Uterus (tissue), 4 donors: Measurements from ENCODE around the gene GRID2. TPM values are rescaled to one million over a fixed set of nuclear protein-coding genes. Genes with fewer than 3 reads are reported as not detected.

Source experiments
- DNase-seq, 2 donors: peaks; one replicate each; pipeline ENCODE4 v3.0.0-alpha.2; 2019 to 2020
- H3K27ac ChIP-seq, 2 donors: fragments of 200-600 bp; sonication (generic); 1 replicate in 1 of 2; 2 replicates in 1 of 2; pipeline ENCODE4 v1.5.1; 2016 to 2018
- H3K27me3 ChIP-seq, 2 donors: fragments of 200-600 bp; sonication (generic); one replicate each; pipeline ENCODE4 v1.5.1; 2018 to 2019; ENCODE audit warnings: control low read depth in 1 of 2
- H3K36me3 ChIP-seq, 2 donors: fragments of 200-600 bp; sonication (generic); one replicate each; pipeline ENCODE4 v1.5.1; 2019; ENCODE audit warnings: control low read depth in 1 of 2
- H3K4me1 ChIP-seq, 2 donors: fragments of 200-600 bp; sonication (generic); one replicate each; pipeline ENCODE4 v1.5.1; 2018 to 2019; ENCODE audit warnings: control low read depth in 1 of 2
- H3K4me3 ChIP-seq, 2 donors: fragments of 200-600 bp; sonication (generic); 1 replicate in 1 of 2; 2 replicates in 1 of 2; pipeline ENCODE4 v1.5.1; 2018 to 2019; ENCODE audit warnings: mild to moderate bottlenecking in 1 of 2
- H3K9me3 ChIP-seq, 2 donors: fragments of 200-600 bp; sonication (generic); one replicate each; pipeline ENCODE4 v1.5.1; 2019; ENCODE audit warnings: control low read depth in 1 of 2
- CTCF ChIP-seq, 4 experiments: fragments of 200-600 bp in 2 of 4; fragments of 450-650 bp in 2 of 4; sonication (generic) in 2 of 4; IDR thresholded peaks; one replicate each; pipeline ENCODE4 v1.5.1; 2016 to 2019; ENCODE audit warnings: antibody characterized with exemption in 4 of 4, mild to moderate bottlenecking in 2 of 4, moderate library complexity in 1 of 4
- POLR2A ChIP-seq, 2 donors: fragments of 450-650 bp; IDR thresholded peaks; one replicate each; pipeline ENCODE4 v1.6.1; 2016; ENCODE audit warnings: antibody characterized with exemption in 2 of 2, mild to moderate bottlenecking in 1 of 2, moderate library complexity in 1 of 2
- intact Hi-C: fragments of 100-400 bp; cut with DNase I; formaldehyde crosslinking; loops from one replicate; pipeline ENCODE4 v1.15.1; 2023; ENCODE audit warnings: low total_unique reads
- total RNA-seq, 4 donors: library from RNA; depleted of rRNA in 3 of 4; stranded (reverse); fragments of >200 nt in 3 of 4; gene quantifications; one replicate each; pipeline versions ENCODE4 v1.1.0 to v1.2.4, GENCODE V29; 2014 to 2023
- donor health status: DM: yes; HTN: yes; CAD: no.

The GRID2 gene
- total RNA-seq, 4 donors from 2014 or later = 0.27 to 33.3 (median 0.59) TPM; not detected in 1

GRCh38 chr4:92952426-92952825, 648.7 kb downstream of the GRID2 start:
- intact Hi-C loops = no loop called here
- no peak for DNase-seq
- TF ChIP-seq POLR2A (IDR thresholded peaks at IDR 0.05) (no peak), CTCF (IDR thresholded peaks at IDR 0.05) (no peak)
- Histone ChIP-seq H3K27me3 (no peaks in the 10 kb centered on the region), H3K36me3 (peaks cover 0 to 3% of the 10 kb centered on the region in 2 donors), H3K27ac (no peak overlapping the region), H3K9me3 (no peaks in the 10 kb centered on the region), H3K4me1 (no peaks in the 10 kb centered on the region), H3K4me3 (no peak overlapping the region)

GRCh38 chr4:92952897-92953296, 649.1 kb downstream of the GRID2 start:
- no peak for DNase-seq
- no peaks in the 10 kb centered on the region for H3K4me1 ChIP-seq
- H3K9me3 ChIP-seq = no peaks in the 10 kb centered on the region
- intact Hi-C loops = no loop called here
- H3K36me3 ChIP-seq = peaks cover 0 to 3% of the 10 kb centered on the region in 2 donors
- TF ChIP-seq POLR2A (IDR thresholded peaks at IDR 0.05) (no peak), CTCF (IDR thresholded peaks at IDR 0.05) (no peak)
- no peaks in the 10 kb centered on the region for H3K27me3 ChIP-seq
- H3K27ac ChIP-seq = no peak overlapping the region
- no peak overlapping the region for H3K4me3 ChIP-seq

- intact Hi-C loops = no loop called here
- no peak overlapping the region for H3K27ac ChIP-seq
Observed at GRCh38 chr4:92953462-92953861, 649.7 kb downstream of the GRID2 start.

GRCh38 chr4:92961881-92962280, 658.1 kb downstream of the GRID2 start:
- H3K4me3 ChIP-seq = no peak overlapping the region
- H3K4me1 ChIP-seq = no peaks in the 10 kb centered on the region
- intact Hi-C loops = no loop called here
- DNase-seq = no peak
- TF ChIP-seq POLR2A (IDR thresholded peaks at IDR 0.05) (no peak), CTCF (IDR thresholded peaks at IDR 0.05) (no peak)
- H3K9me3 ChIP-seq = no peaks in the 10 kb centered on the region
- no peak overlapping the region for H3K27ac ChIP-seq
- H3K27me3 ChIP-seq = no peaks in the 10 kb centered on the region
- H3K36me3 ChIP-seq = no peaks in the 10 kb centered on the region

More at GRCh38 chr4:92953462-92953861, 649.7 kb downstream of the GRID2 start:
- no peaks in the 10 kb centered on the region for H3K4me1 ChIP-seq
- H3K27me3 ChIP-seq = no peaks in the 10 kb centered on the region
- no peak for TF ChIP-seq POLR2A (IDR thresholded peaks at IDR 0.05)
- no peak overlapping the region for H3K4me3 ChIP-seq
- H3K9me3 ChIP-seq = no peaks in the 10 kb centered on the region
- no peak for DNase-seq
- H3K36me3 ChIP-seq = no peaks in the 10 kb centered on the region

GRCh38 chr4:92962831-92963230, 659.1 kb downstream of the GRID2 start:
- no peak for DNase-seq
- H3K27ac ChIP-seq = no peak overlapping the region
- H3K9me3 ChIP-seq = no peaks in the 10 kb centered on the region
- no peaks in the 10 kb centered on the region for H3K36me3 ChIP-seq
- intact Hi-C loops = no loop called here
- no peaks in the 10 kb centered on the region for H3K4me1 ChIP-seq
- H3K4me3 ChIP-seq = no peak overlapping the region
- TF ChIP-seq POLR2A (IDR thresholded peaks at IDR 0.05) (no peak), CTCF (IDR thresholded peaks at IDR 0.05) (no peak)
- no peaks in the 10 kb centered on the region for H3K27me3 ChIP-seq

GRCh38 chr4:92968556-92968955, 664.8 kb downstream of the GRID2 start:
- Histone ChIP-seq H3K9me3 (no peaks in the 10 kb centered on the region), H3K36me3 (no peaks in the 10 kb centered on the region)
- DNase-seq = no peak

More at GRCh38 chr4:92968556-92968955, 664.8 kb downstream of the GRID2 start:
- H3K4me3 ChIP-seq = no peak overlapping the region
- no peak overlapping the region for H3K27ac ChIP-seq
- no peaks in the 10 kb centered on the region for H3K4me1 ChIP-seq
- H3K27me3 ChIP-seq = no peaks in the 10 kb centered on the region
- intact Hi-C loops = no loop called here
- TF ChIP-seq POLR2A (IDR thresholded peaks at IDR 0.05) (no peak), CTCF (IDR thresholded peaks at IDR 0.05) (no peak)
